GM19467 (cell line): ENCODE results near the gene TGM5.
"Not testable (repeated sequence)": the region's sequence is repeated elsewhere in the genome, so short reads cannot be mapped to it uniquely, and the experiment has no call there.

Experiments used
- ATAC-seq: cut with Tn5 transposase; IDR thresholded peaks from one replicate; pipeline ENCODE4 v1.9.1; 2021; ENCODE audit warnings: mild to moderate bottlenecking, moderate library complexity; ENCODE audit not compliant: unreplicated experiment

The TGM5 gene

GRCh38 chr15:43266834-43267233, at the start of gene TGM5:
TSS of gene TGM5 (minus strand) at chr15:43266928. CDS start at chr15:43266849, 79 bp downstream.
- no peak for ATAC-seq

- ATAC-seq: no peak
Measured at GRCh38 chr15:43314171-43314570, 47.4 kb upstream of the TGM5 start.

DNA sequence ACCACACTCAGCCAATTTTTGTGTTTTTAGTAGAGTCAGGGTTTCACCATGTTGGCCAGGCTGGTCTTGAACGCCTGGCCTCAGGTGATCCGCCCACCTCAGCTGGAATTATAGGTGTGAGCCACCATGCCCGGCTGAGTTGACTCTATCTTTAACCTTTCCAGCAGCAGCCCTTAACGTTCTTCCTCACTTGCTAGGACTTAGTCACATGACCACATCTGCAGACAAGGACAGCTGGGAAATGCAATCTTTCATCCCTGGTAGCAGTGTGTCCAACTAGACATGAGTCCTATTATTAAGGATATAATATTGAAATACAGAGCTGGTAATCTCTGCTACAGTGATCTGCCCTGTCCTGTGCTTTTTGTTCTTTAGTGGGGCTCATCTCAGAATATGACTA, 45.6 kb upstream of the TGM5 start:
- ATAC-seq: no peak

DNA sequence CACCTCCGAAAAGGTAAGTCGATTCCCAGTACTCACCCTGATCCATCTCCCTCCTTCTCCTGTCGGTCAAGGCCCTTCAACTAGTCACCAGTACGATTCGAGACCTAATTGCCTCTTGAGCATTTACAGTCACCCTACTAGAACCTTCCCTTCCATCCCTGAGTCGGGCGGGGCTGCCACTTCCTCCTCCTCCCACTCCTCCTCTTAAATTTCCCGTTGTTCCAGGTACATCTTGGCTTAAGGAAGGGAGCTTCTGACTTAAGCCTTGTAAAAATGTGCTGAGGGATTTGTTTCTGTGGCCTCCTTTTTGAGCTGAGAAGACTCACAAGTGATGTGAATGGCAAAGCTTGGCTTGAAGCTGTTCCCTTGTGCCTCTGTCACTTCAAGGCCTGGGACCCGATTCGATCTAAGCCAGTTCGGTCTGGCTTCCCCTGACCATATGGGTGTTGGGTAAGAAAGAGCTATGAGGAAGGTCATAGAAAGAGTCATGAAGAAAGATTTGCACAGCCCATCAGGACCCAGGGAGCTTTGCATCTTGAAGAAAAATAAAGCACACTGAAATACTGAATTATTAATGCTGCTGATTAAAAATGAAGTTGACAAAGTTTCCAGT, 35.6 kb upstream of the TGM5 start, which contains the start of gene TGM7:
Gene TGM7 (minus strand): TSS at position 51 of the 613 bp plus-strand sequence.
- no peak for ATAC-seq

GRCh38 chr15:43299884-43300283, 33.2 kb upstream of the TGM5 start:
- no peak for ATAC-seq

GRCh38 chr15:43299411-43299810, 32.7 kb upstream of the TGM5 start:
- no peak for ATAC-seq

DNA sequence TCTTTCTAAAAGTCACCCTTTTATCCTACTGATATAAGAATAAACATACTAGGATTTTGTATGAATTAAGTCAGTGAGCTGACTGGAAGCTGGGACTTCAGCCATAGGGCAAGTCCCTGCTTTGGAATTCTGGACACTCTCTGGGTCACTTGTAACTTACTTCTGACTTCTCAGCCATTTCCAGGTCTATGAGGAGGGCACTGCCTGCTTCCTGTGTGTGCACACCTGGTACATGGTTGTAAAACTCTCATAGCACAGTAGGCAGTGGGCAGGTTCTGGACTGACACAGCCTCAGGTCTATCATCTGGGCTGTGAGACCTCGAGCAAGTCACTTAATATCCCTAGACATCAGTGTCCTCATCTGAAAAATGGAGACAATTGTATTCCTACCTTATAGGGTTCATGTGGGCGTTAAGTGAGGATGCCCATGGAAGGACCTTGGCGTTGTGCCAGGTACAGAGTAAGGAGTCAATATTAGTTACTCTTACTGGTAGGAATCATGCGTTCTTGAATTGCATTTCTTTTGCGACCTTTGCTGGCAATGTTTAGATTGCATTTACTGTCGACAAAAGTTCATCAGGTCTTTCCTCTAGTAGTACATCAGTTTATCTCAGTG, 27.5 kb upstream of the TGM5 start:
- ATAC-seq: no peak

- no peak for ATAC-seq
Measured at GRCh38 chr15:43293432-43293831, 26.7 kb upstream of the TGM5 start.

GRCh38 chr15:43292375-43293078, 25.8 kb upstream of the TGM5 start:
- no peak for ATAC-seq

- ATAC-seq: not testable (repeated sequence)
Measured at GRCh38 chr15:43289656-43290055, 22.9 kb upstream of the TGM5 start.

- no peak for ATAC-seq
Measured at GRCh38 chr15:43287254-43287653, 20.5 kb upstream of the TGM5 start.

- ATAC-seq: no peak
Measured at GRCh38 chr15:43286074-43286473, 19.3 kb upstream of the TGM5 start.

DNA sequence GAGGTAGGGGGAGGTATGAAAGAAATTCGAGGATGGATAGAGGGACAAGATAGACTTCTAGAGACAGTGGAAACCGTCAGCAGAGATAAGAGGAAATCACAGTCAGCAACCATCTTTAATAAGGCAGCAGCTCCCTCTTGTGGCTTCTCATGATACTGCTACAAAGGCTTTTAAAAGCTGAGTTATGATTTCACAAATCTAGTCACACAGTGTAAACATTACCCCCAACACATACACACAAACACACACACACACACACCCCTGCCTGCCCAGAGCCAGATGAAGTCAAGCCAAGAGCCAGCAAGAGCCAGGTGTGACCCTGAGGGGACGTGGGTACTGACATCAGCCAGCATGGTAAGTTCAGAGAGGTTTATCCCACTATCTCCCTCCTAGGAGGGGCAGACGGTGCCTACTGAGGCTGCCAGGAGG, 18.9 kb upstream of the TGM5 start:
- no peak for ATAC-seq

- no peak for ATAC-seq
Measured at GRCh38 chr15:43283526-43283925, 16.8 kb upstream of the TGM5 start.

DNA sequence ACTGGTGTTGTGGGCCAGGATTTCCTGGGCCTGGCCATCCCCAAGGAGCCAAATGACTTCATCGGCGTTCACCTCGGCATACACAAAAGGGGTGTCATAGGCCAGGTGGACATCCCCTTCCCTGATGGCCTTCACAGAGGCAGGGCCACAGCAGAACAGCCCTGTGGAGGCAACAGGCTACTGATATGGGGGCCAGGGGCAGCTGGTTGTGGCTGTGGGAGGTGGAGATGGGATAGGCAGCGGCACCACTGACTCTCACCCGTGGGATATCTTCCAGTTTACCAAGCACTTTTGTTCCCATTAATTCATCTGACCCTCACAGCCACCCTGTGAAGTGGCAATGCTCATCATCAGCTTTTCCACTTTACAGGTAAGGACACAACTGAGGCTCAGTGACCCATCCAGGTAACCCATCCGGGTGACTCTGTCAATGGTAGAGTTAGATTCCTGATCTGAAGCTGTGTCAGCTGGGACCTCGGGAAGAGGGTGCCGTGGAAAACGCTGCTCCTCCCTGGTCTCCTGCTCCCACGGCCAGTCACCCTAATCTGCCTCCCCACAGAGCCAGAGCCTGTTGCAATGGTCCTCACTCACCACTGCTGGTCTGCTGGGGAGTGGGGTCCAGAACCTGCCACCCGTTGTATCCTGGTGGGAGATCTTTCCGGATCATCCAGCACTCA, 15.3 kb upstream of the TGM5 start:
- ATAC-seq: no peak

GRCh38 chr15:43280996-43281395, 14.3 kb upstream of the TGM5 start:
- ATAC-seq: no peak

GRCh38 chr15:43279496-43279895, 12.8 kb upstream of the TGM5 start:
- no peak for ATAC-seq

- ATAC-seq: no peak
Measured at GRCh38 chr15:43278869-43279268, 12.1 kb upstream of the TGM5 start.

DNA sequence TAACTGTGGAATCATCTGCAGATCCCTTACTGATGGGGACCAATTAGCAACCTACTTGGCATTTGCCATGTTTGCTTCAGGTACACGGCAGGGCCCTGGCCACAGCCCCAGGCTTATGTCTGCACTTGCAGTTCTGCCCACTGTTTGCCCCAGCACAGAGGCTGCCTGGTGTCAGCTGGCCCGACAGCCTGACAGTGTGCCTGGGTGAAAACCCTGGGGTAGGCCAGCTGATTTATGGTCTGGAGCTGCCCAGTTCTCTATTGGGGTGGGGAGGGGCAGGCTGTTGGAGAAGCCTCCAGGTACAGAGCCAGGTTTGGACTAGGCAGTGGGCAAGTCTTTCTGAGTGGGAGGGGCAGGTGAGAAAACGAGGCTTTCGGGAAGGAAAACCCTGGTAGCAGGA, 11.2 kb upstream of the TGM5 start:
- ATAC-seq: no peak

DNA sequence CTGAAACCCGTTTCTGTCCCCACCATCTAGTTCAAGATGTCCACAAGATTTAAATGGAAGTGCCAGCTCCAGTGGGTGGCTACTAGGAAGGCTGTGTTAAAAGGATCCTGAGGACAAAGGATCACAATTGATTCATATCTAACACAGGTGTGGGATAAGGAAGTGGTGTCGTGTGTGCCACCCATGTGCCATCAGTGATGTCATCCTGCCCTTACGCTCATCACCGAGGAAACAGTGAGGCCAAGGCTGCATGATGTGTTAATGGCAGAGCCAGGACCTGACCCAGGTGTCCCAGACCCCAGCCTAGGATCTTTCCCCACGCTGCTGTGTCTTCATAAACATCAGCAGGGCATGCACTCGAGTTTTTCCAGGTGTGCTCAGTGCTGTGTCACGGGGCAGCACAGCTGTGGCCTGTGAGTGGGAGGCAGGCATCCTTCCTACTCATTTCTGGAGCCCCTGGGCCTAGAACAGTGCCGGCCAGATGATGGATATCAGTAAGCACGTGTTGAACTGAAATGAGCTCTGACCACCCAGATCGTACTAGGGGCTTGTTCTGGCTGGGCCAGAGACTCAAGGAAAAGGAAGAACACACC, 10.6 kb upstream of the TGM5 start:
- ATAC-seq: no peak

DNA sequence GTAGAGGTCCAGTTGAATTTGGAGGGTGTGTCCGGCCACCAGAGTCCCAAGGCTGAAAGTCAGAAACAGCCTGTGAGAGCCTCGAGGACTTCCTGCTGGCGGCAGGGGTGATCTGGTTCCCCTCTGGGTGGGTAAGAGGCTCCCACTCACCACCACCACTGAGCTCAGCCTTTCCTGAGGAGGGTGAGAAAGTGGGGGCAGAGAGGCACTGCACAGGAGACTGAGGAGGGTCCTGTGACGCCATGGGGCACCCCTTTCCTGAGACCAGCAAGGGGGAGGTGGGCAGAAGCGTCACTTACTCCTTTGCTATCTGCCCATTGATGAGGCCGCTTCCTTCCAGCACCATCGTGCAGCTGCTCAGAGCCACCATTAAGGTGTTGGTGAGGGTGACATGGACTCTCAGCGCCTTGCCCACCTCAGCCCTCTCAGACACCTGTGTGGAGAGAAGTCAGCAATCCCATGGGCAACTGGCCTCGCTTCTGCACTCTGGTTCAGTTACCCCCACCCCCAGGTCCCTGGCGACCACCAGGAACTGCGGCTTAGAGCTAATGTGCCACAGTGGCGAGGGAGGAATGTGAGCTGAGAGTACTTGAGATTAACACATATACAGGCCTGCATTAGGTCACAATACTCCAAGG, 10.0 kb upstream of the TGM5 start:
- no peak for ATAC-seq
